Heart right ventricle (tissue), 16 donors: ENCODE results near the gene ELN. TPM values are rescaled to one million over a fixed set of nuclear protein-coding genes. Genes with fewer than 3 reads are reported as not detected.
A peak's percentile ranks its signal among the peaks of the same experiment; 100 is the strongest.
"Not testable (repeated sequence)": the region's sequence is repeated elsewhere in the genome, so short reads cannot be mapped to it uniquely, and the experiment has no call there.

Experiments
- ATAC-seq, 8 donors: fragments of 200-7000 bp; cut with Tn5 transposase; one replicate each; pipeline ENCODE4 v1.9.1; 2020; ENCODE audit warnings: mild to moderate bottlenecking in 8 of 8, moderate library complexity in 8 of 8, moderate number of reproducible peaks in 1 of 8
- DNase-seq, 2 donors: peaks; one replicate each; pipeline ENCODE4 v3.0.0-alpha.2; 2020
- H3K27ac ChIP-seq, 10 donors: fragments of 200-600 bp; sonication (generic) in 2 of 10; one replicate each; pipeline versions ENCODE4 v1.5.0 to v1.8.0; 2020 to 2022; ENCODE audit warnings: mild to moderate bottlenecking in 3 of 10
- H3K27me3 ChIP-seq, 7 donors: fragments of 200-600 bp; one replicate each; pipeline ENCODE4 v1.8.0; 2021 to 2022; ENCODE audit warnings: mild to moderate bottlenecking in 2 of 7
- H3K36me3 ChIP-seq, 9 donors: fragments of 200-600 bp; sonication (generic) in 1 of 9; one replicate each; pipeline versions ENCODE4 v1.5.0 to v1.8.0; 2020 to 2022; ENCODE audit warnings: mild to moderate bottlenecking in 2 of 9
- H3K4me1 ChIP-seq, 9 donors: fragments of 200-600 bp; sonication (generic) in 1 of 9; one replicate each; pipeline versions ENCODE4 v1.5.0 to v1.8.0; 2020 to 2022; ENCODE audit warnings: mild to moderate bottlenecking in 4 of 9
- H3K4me3 ChIP-seq, 10 donors: fragments of 200-600 bp; sonication (generic) in 2 of 10; one replicate each; pipeline versions ENCODE4 v1.5.0 to v1.8.0; 2020 to 2022; ENCODE audit warnings: mild to moderate bottlenecking in 7 of 10, moderate library complexity in 2 of 10
- H3K9me3 ChIP-seq, 11 donors: fragments of 200-600 bp in 10 of 11; sonication (generic) in 2 of 11; one replicate each; pipeline versions ENCODE4 v1.5.0 to v1.8.0; 2013 to 2022; ENCODE audit warnings: mild to moderate bottlenecking in 2 of 11, control low read depth in 1 of 11, moderate library complexity in 1 of 11
- CTCF ChIP-seq, 9 donors: fragments of 200-600 bp; sonication (generic) in 2 of 9; IDR thresholded peaks; one replicate each; pipeline versions ENCODE4 v1.5.0 to v1.8.0; 2021 to 2022; ENCODE audit warnings: antibody characterized with exemption in 9 of 9, mild to moderate bottlenecking in 5 of 9, moderate library complexity in 1 of 9
- WGBS, 2 donors: extraction: QIAGEN DNeasy Blood & Tissue Kit; methylation state at CpG; one replicate each; pipeline ENCODE4 v1.1.7; 2013; ENCODE audit warnings: inconsistent platforms in 1 of 2; 5-methylcytosine and 5-hydroxymethylcytosine counted together
- intact Hi-C, 10 donors: fragments of 100-400 bp; cut with DNase I; formaldehyde crosslinking; loops; one replicate each; pipeline versions ENCODE4 v1.11.1 to v1.14.2; 2022
- long read RNA-seq, 3 donors: library from polyadenylated mRNA; unstranded; transcript quantifications; one replicate each; pipeline ENCODE4 v2.0.0, GENCODE V29; 2020 to 2021
- polyA plus RNA-seq, 2 donors: library from polyadenylated mRNA; stranded (reverse); fragments of 200-250 nt; gene quantifications; one replicate each; pipeline ENCODE4 v1.2.3, GENCODE V29; 2013
- total RNA-seq, 10 donors: library from RNA; stranded (reverse); fragmentation: NEBNext Ultra II Directional in 3 of 10; extraction: Animal tissue kit (Norgen Biotek cat#: 25700) in 3 of 10; gene quantifications; one replicate each; pipeline versions ENCODE4 v1.2.1 to v1.2.4, GENCODE V29; 2021 to 2023
- donor health status: Arrhythmogenic right ventricular cardiomyopathy.
- donor health status: ischemic (EF 13 %, LVEDD 7.1; RV severe dilation, severe dysfunction).
- donor health status: healthy with polysubstance abuse.
- donor health status: DM: no; HTN: yes; CAD: no.
- donor health status: DM: no; HTN: no; CAD: no.
- donor health status: ischemic (EF 25% LVEDD 6.9; RV normal size, moderate dysfunction).
- donor health status: ischemic (EF 25% LVEDD 5.7; RV mildly dilated, moderate dysfunction).
- donor health status: healthy.
- donor health status: DM: yes; HTN: yes; CAD: no.
- donor health status: Ischemic cardiomyopathy.
- donor health status: ischemic (EF 35%, LVEDD 5.7; RV mildly dilated, moderate dysfunction).
- donor health status: nonischemic (EF 11% LVEDD 7.7; RV severe dilation, severe dysfunction).
- donor health status: DM: yes; HTN: yes; CAD: no.
- donor health status: PGD.
- donor health status: ischemic (EF 29% LVEDD 5.4; RV normal size, mild dysfunction).
- donor health status: nonischemic (EF 23%, LVEDD 6.1; RV moderate dilation, normal function).

Gene ELN
- 10 to 100 TPM; 14.2 to 65.0 (median 22.0) TPM for total RNA-seq
- 10 to 100 TPM; 65.8 to 99.8 TPM for polyA plus RNA-seq
- long read RNA-seq, donor 1, partial matches to known transcripts: 8 of 39 reads
- long read RNA-seq, donor 1, other reads (novel, unspliced or antisense): 25 of 39 reads
- long read RNA-seq, donor 2, transcript ELN-201 (33 exons, 3,781 nt): major isoform, 7 of 57 reads
- long read RNA-seq, donor 2, transcript ELN-221 (32 exons, 2,583 nt): minor isoform, 5 of 57 reads
- long read RNA-seq, donor 2, partial matches to known transcripts: 11 of 57 reads
- long read RNA-seq, donor 2, other reads (novel, unspliced or antisense): 30 of 57 reads
- long read RNA-seq, donor 3, partial matches to known transcripts: 10 of 40 reads
- long read RNA-seq, donor 3, other reads (novel, unspliced or antisense): 20 of 40 reads

GRCh38 chr7:74027683-74028320 lies at the start of gene ELN:
ELN (plus strand) TSS chr7:74028173; CDS start chr7:74028188, 15 bp downstream.
- no peak for TF ChIP-seq CTCF (IDR thresholded peaks at IDR 0.05)
- H3K4me1 ChIP-seq: peaks cover 7 to 79% (median 42%) of the 10 kb centered on the region in 9 donors
- H3K9me3 ChIP-seq: no peaks in the 10 kb centered on the region
- DNase-seq: peak; percentile 85 to 89
- H3K27ac ChIP-seq: peak within 1 kb of the TSS; percentile 40 to 92 (median 84)
- H3K36me3 ChIP-seq: no peaks in the 10 kb centered on the region
- ATAC-seq: peak; percentile 79 to 90 (median 86)
- WGBS, 2 donors: 9 to 13% methylated on average over 31 to 39 of the region's 39 CpGs
- intact Hi-C loops: loop anchor here (1.0 to 10.0 kb wide), 7 partner anchors 41 to 166 kb away; partner anchors contain the start of gene TMEM270 (in 1 of the 10)
- H3K27me3 ChIP-seq: peaks cover 0 to 62% (median 10%) of the 10 kb centered on the region in 7 donors
- H3K4me3 ChIP-seq: peak within 1 kb of the TSS; percentile 22 to 77 (median 58)

GRCh38 chr7:73978661-73979563 lies 49.1 kb upstream of the ELN start:
- Histone ChIP-seq H3K4me1 (peaks cover 0 to 17% (median 11%) of the 10 kb centered on the region in 9 donors), H3K27me3 (no peaks in the 10 kb centered on the region), H3K4me3 (no peak overlapping the region), H3K9me3 (no peaks in the 10 kb centered on the region), H3K36me3 (no peaks in the 10 kb centered on the region), H3K27ac (no peak overlapping the region)
- intact Hi-C loops: loop anchor here in 2 of 10 donors (5.0 to 10.0 kb wide), 2 partner anchors 104 to 112 kb away; no protein-coding TSS in a partner anchor
- WGBS, 2 donors: 66 to 72% methylated on average over 24 of the region's 24 CpGs
- peak in 7 of 8 donors; percentile 42 to 73 (median 61) for ATAC-seq
- peak; percentile 41 to 46 for DNase-seq
- TF ChIP-seq CTCF (IDR thresholded peaks at IDR 0.05): peak; percentile 10 to 52 (median 41)

GRCh38 chr7:73979656-73980055 lies 48.3 kb upstream of the ELN start:
- H3K27ac ChIP-seq, DNase-seq, H3K27me3 ChIP-seq, H3K36me3 ChIP-seq, ATAC-seq, H3K9me3 ChIP-seq, H3K4me3 ChIP-seq: not testable (repeated sequence)
- 97% methylated on average over 9 of the region's 9 CpGs for WGBS, 2 donors
- H3K4me1 ChIP-seq: peaks cover 0 to 18% (median 12%) of the 10 kb centered on the region in 9 donors
- intact Hi-C loops: loop anchor here in 2 of 10 donors (5.0 to 10.0 kb wide), 2 partner anchors 105 to 112 kb away; no protein-coding TSS in a partner anchor

- H3K4me1 ChIP-seq: peaks cover 0 to 18% (median 12%) of the 10 kb centered on the region in 9 donors
- intact Hi-C loops: no loop called here
- no peak for DNase-seq
These were observed 47.8 kb upstream of the ELN start for GRCh38 chr7:73980206-73980605.

More at GRCh38 chr7:73980206-73980605, 47.8 kb upstream of the ELN start:
- ATAC-seq: no peak
- 91 to 92% methylated on average over 6 of the region's 6 CpGs for WGBS, 2 donors
- no peaks in the 10 kb centered on the region for H3K36me3 ChIP-seq
- no peak overlapping the region for H3K4me3 ChIP-seq
- H3K27ac ChIP-seq: no peak overlapping the region
- H3K9me3 ChIP-seq: no peaks in the 10 kb centered on the region
- H3K27me3 ChIP-seq: no peaks in the 10 kb centered on the region
- no peak for TF ChIP-seq CTCF (IDR thresholded peaks at IDR 0.05)
